GM12878 (cell line): ENCODE results near the gene HSD3B2. TPM values are rescaled to one million over a fixed set of nuclear protein-coding genes. Genes with fewer than 3 reads are reported as not detected.

Experiments
- ATAC-seq: fragments of 200-7000 bp; cut with Tn5 transposase; 3 replicates; pipeline ENCODE4 v1.9.1; 2020; ENCODE audit warnings: mild to moderate bottlenecking, moderate library complexity
- BruUV-seq: library from RNA; stranded (reverse); fragments of 400-500 nt; replicated peaks from 2 replicates; lab custom pipeline; 2021; lab: Mats Ljungman, UMichigan
- CTCF ChIA-PET: fragments of 300-600 bp; sonication (Branson Sonifier 250); formaldehyde crosslinking; extraction: SDS; loops from one replicate; lab custom pipeline; 2021; ENCODE audit warnings: inconsistent platforms; lab: Yijun Ruan, JAX
- POLR2A ChIA-PET: fragments of 350-600 bp; formaldehyde crosslinking; extraction: SDS; loops from one replicate; lab custom pipeline; 2021; ENCODE audit warnings: inconsistent platforms; lab: Charles Lee
- RAD21 ChIA-PET: fragments of 300-600 bp; sonication (Branson Sonifier 250); formaldehyde crosslinking; loops from one replicate; lab custom pipeline; 2023; ENCODE audit warnings: antibody characterized with exemption; ENCODE audit not compliant: unreplicated experiment; lab: Charles Lee
- SMC1A ChIA-PET: fragments of 300-600 bp; sonication (Branson Sonifier 250); formaldehyde crosslinking; loops from one replicate; lab custom pipeline; 2023; ENCODE audit not compliant: unreplicated experiment, uncharacterized antibody; lab: Charles Lee
- DNase-seq: peaks from one replicate; pipeline ENCODE4 v3.0.0-alpha.2; 2011; ENCODE audit warnings: low read depth, low spot score
- FAIRE-seq: peaks from 3 replicates; lab custom pipeline; 2011; peaks lifted over from hg19 to GRCh38; lab: Jason Lieb, UNC
- H2AFZ ChIP-seq: 2 replicates; pipeline ENCODE4 v1.6.0; 2011; ENCODE audit warnings: low read depth, low read length, control low read depth; ENCODE audit not compliant: control insufficient read depth
- H3K27ac ChIP-seq: 2 replicates; pipeline ENCODE4 v1.5.1; 2011; ENCODE audit warnings: control low read depth; ENCODE audit not compliant: control insufficient read depth, insufficient read depth
- H3K27me3 ChIP-seq, 2 experiments: replicated peaks in 1 of 2; 2 replicates each; pipeline versions ENCODE4 v1.6.0 to v1.6.1; 2011; ENCODE audit warnings: low read length in 1 of 2; ENCODE audit not compliant: control insufficient read depth in 2 of 2, insufficient read depth in 2 of 2
- H3K36me3 ChIP-seq, 2 experiments: 2 replicates each; pipeline ENCODE4 v1.5.1; 2011; ENCODE audit warnings: low read length in 1 of 2; ENCODE audit not compliant: control insufficient read depth in 2 of 2, insufficient read depth in 2 of 2
- H3K4me1 ChIP-seq: 2 replicates; pipeline ENCODE4 v1.6.1; 2011; ENCODE audit warnings: mild to moderate bottlenecking, low read length, moderate library complexity, mixed read lengths; ENCODE audit not compliant: control insufficient read depth, insufficient read depth
- H3K4me2 ChIP-seq: 2 replicates; pipeline ENCODE4 v1.6.0; 2011; ENCODE audit warnings: control low read depth; ENCODE audit not compliant: control insufficient read depth, insufficient read depth
- H3K4me3 ChIP-seq: fragments of 200-600 bp; sonication (generic); 2 replicates; pipeline ENCODE4 v1.5.1; 2016
- H3K79me2 ChIP-seq: 2 replicates; pipeline ENCODE4 v1.6.0; 2011; ENCODE audit warnings: low read length; ENCODE audit not compliant: control insufficient read depth, insufficient read depth
- H3K9ac ChIP-seq: 2 replicates; pipeline ENCODE4 v1.8.0; 2011; ENCODE audit warnings: low read length, control low read depth, mixed read lengths; ENCODE audit not compliant: control insufficient read depth, insufficient read depth
- H3K9me3 ChIP-seq: replicated peaks from 3 replicates; pipeline ENCODE4 v1.5.1; 2011; ENCODE audit warnings: mild to moderate bottlenecking, low read length; ENCODE audit not compliant: control insufficient read depth, insufficient read depth
- H4K20me1 ChIP-seq: 2 replicates; pipeline ENCODE4 v1.6.0; 2011; ENCODE audit not compliant: control insufficient read depth, insufficient read depth
- E4F1 ChIP-seq: fragments of 450-650 bp; IDR thresholded peaks from 2 replicates; pipeline ENCODE4 v1.6.1; 2018; ENCODE audit warnings: borderline replicate concordance, mild to moderate bottlenecking; ENCODE audit not compliant: partially characterized antibody
- HDAC2 ChIP-seq: fragments of 200-600 bp; sonication (generic); IDR thresholded peaks from 2 replicates; pipeline ENCODE4 v1.6.1; 2017
- POU2F2 ChIP-seq: IDR thresholded peaks from 3 replicates; pipeline ENCODE4 v1.6.1; 2011; ENCODE audit warnings: low read depth, mild to moderate bottlenecking, low read length, borderline replicate concordance
- RAD21 ChIP-seq: IDR thresholded peaks from 2 replicates; pipeline ENCODE4 v1.6.1; 2011; ENCODE audit warnings: mild to moderate bottlenecking, low read depth, low read length, moderate library complexity; ENCODE audit not compliant: insufficient read depth
- SIX5 ChIP-seq: IDR thresholded peaks from 2 replicates; pipeline ENCODE4 v1.6.1; 2011; ENCODE audit warnings: mild to moderate bottlenecking, low read depth, low read length, moderate library complexity; ENCODE audit not compliant: severe bottlenecking
- SMARCA5 ChIP-seq: fragments of 450-650 bp; IDR thresholded peaks from 2 replicates; pipeline ENCODE4 v1.6.1; 2017; ENCODE audit warnings: mild to moderate bottlenecking
- SP1 ChIP-seq: IDR thresholded peaks from one replicate; pipeline ENCODE4 v1.6.1; 2011; ENCODE audit warnings: low read depth, low read length
- SUPT20H ChIP-seq: IDR thresholded peaks from 2 replicates; pipeline ENCODE4 v1.6.1; 2011; ENCODE audit warnings: low read depth, mild to moderate bottlenecking, low read length, moderate library complexity, borderline replicate concordance; ENCODE audit not compliant: control insufficient read depth
- TARDBP ChIP-seq: IDR thresholded peaks from 2 replicates; pipeline ENCODE4 v1.6.1; 2016; ENCODE audit warnings: borderline replicate concordance
- TCF7 ChIP-seq: IDR thresholded peaks from 2 replicates; pipeline ENCODE4 v1.6.1; 2014; ENCODE audit warnings: antibody characterized with exemption, borderline replicate concordance
- YBX1 ChIP-seq: fragments of 450-650 bp; IDR thresholded peaks from 2 replicates; pipeline ENCODE4 v1.6.1; 2016; ENCODE audit warnings: antibody characterized with exemption
- ZBED1 ChIP-seq: IDR thresholded peaks from 2 replicates; pipeline ENCODE4 v1.6.1; 2016; ENCODE audit warnings: borderline replicate concordance
- ZBTB33 ChIP-seq: fragments of 450-650 bp; IDR thresholded peaks from 2 replicates; pipeline ENCODE4 v1.6.1; 2017; ENCODE audit warnings: mild to moderate bottlenecking
- ZNF24 ChIP-seq: fragments of 450-650 bp; IDR thresholded peaks from 2 replicates; pipeline ENCODE4 v1.6.1; 2017; ENCODE audit warnings: antibody characterized with exemption, mild to moderate bottlenecking
- WGBS: methylation state at CpG from one replicate; pipeline ENCODE4 v1.1.6; 2016; ENCODE audit warnings: low lambda C conversion rate; ENCODE audit not compliant: insufficient replicate concordance, insufficient coverage; ENCODE audit errors: missing lambda C conversion rate; 5-methylcytosine and 5-hydroxymethylcytosine counted together
- in situ Hi-C: fragments of 300-500 bp; cut with MboI; formaldehyde crosslinking; loops from 9 replicates; pipeline ENCODE4 v1.14.3; 2018; ENCODE audit warnings: mixed read lengths
- intact Hi-C: fragments of 100-400 bp; cut with micrococcal nuclease; formaldehyde crosslinking; loops from one replicate; pipeline ENCODE4 v1.14.2; 2022; ENCODE audit not compliant: unreplicated experiment
- polyA plus RNA-seq, 11 experiments: library from polyadenylated mRNA; depleted of rRNA in 4 of 11; unstranded in 6 of 11; stranded (reverse) in 5 of 11; fragments of >200 nt; fragmentation: Nextera tagmentation in 4 of 11; fragmentation: Illumina TruSeq in 1 of 11; extraction: Ambion mirVana in 4 of 11; extraction: Trizol in 1 of 11; gene quantifications; 1 replicate in 1 of 11; 2 replicates in 10 of 11; pipeline versions ENCODE4 v1.2.1 to v1.2.3, GENCODE V29; 2011 to 2016; ENCODE audit warnings: inconsistent platforms in 2 of 11, missing spikeins in 2 of 11, low read depth in 1 of 11
- total RNA-seq, 4 experiments: library from RNA; depleted of rRNA in 3 of 4; stranded (reverse); fragments of >200 nt in 3 of 4; fragmentation: Illumina TruSeq in 1 of 4; extraction: Trizol in 1 of 4; gene quantifications; 2 replicates each; pipeline versions ENCODE4 v1.2.1 to v1.2.3, GENCODE V29; 2013 to 2021
- TF ChIP-seq, protein P1 (sequence below): fragments of 450-650 bp; IDR thresholded peaks from 2 replicates; pipeline ENCODE4 v1.6.1; 2018; ENCODE audit warnings: mild to moderate bottlenecking, low read depth, moderate library complexity; ENCODE audit not compliant: partially characterized antibody

The HSD3B2 gene
- total and polyA plus RNA-seq, 10 of the 15 experiments (the other 5 are each of a cell fraction or from before 2014, with no cell fraction given), result 0.56 TPM; not detected in 9

DNA sequence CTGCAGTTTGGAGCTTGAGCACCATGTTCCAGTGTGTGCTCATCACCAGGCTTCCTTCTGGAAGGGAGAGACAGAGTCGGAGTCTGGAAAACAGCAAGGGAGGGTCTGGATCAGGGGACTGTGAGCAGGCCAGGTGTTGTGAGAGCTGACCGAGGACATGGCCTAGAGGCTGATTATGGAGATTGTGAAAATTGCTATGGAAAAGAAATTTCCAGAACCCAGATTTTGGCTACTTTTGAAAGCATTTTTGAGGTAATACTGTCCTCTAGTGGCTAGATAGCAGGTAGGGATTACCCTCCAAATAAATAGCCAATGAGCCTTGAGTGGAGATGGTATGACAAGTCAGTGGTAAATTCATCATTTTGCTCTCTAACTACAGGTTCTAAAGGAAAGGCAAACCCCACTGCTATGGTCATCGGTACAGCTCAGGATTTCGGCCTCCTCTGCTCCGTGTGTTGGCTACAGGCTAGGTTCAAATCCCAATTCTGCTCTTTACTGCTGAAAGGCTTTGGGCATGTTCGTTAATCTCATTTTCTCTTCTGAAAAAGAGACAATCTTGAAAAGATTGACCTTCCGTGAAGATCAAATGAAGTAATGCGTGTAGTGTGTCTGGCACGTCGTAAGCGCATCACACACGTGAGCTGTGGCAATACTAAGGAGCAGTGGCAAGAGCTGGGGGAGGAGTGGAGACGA lies 47.4 kb upstream of the HSD3B2 start (continued):
- TF ChIP-seq SP1 (no peak), E4F1 (no peak), TARDBP (no peak), SIX5 (no peak), RAD21 (peak; percentile 99), SMARCA5 (no peak)
- TF ChIP-seq, all 136 proteins: peak for 8

DNA sequence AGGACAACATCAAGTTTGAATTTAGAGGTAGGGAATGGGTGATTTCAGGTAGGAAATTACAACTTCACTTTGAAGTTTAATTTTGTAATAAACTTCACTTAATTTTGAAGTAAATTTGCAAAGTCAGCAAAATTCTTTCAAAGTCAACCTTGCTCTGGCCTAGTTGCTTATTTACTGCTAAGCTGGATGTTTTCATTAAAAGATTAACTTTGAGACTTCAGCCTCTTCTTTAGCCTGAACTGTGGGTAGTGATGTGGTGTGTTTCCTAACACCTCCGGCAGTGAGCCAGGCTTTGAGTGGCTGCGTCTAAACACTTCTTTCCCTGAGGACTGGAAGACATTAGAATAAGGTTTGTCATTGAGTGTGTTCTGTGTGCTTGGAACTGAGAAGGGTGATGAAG lies 46.4 kb upstream of the HSD3B2 start, which contains the start of gene HAO2:
HAO2 (plus strand) TSS at position 232 of the 400 bp plus-strand sequence. CDS start 12,301 bp downstream, outside the sequence.
- no peaks in the 10 kb centered on the region for H3K79me2 ChIP-seq
- ATAC-seq (no peak), FAIRE-seq (no peak), DNase-seq (no peak)
- no peak within 1 kb of the TSS for H3K27ac ChIP-seq
- H3K9me3 ChIP-seq, result no peaks in the 10 kb centered on the region
- WGBS, result 88% methylated on average over 2 of the region's 2 CpGs
- ChIA-PET CTCF (interaction anchor here (0.6 to 8.9 kb wide), 13 partner anchors 9 to 495 kb away, joined by 3 to 144 read pairs (median 14); no protein-coding TSS in a partner anchor), RAD21 (interaction anchor here (1.2 to 5.3 kb wide), 4 partner anchors 81 to 144 kb away, joined by 3 to 63 read pairs (median 38); no protein-coding TSS in a partner anchor), SMC1A (interaction anchor here (2.2 to 7.2 kb wide), 5 partner anchors 9 to 93 kb away, joined by 8 to 73 read pairs (median 57); no protein-coding TSS in a partner anchor), POLR2A (no interaction called here)
- H3K9ac ChIP-seq, result no peak within 1 kb of the TSS
- H3K4me3 ChIP-seq, result no peak within 1 kb of the TSS
- H4K20me1 ChIP-seq, result no peaks in the 10 kb centered on the region
- in situ Hi-C loops, result loop anchor here (5.0 kb wide), 1 partner anchor 81 kb away; no protein-coding TSS in a partner anchor
- no TSS peak for BruUV-seq
- intact Hi-C loops, result loop anchor here (5.0 to 10.0 kb wide), 3 partner anchors 141 to 1216 kb away; no protein-coding TSS in a partner anchor
- no peaks in the 10 kb centered on the region for H3K27me3 ChIP-seq
- H3K36me3 ChIP-seq, result no peaks in the 10 kb centered on the region
- H3K4me2 ChIP-seq, result no peak within 1 kb of the TSS
- no peak within 1 kb of the TSS for H2AFZ ChIP-seq
- H3K4me1 ChIP-seq, result peaks cover 5% of the 10 kb centered on the region; the same call in 1 of the 2 replicates
- TF ChIP-seq TCF7 (no peak), ZBED1 (no peak), POU2F2 (no peak), ZBTB33 (no peak), ZNF24 (no peak), SUPT20H (no peak), HDAC2 (no peak), YBX1 (no peak)
- TF ChIP-seq, protein P1, sequence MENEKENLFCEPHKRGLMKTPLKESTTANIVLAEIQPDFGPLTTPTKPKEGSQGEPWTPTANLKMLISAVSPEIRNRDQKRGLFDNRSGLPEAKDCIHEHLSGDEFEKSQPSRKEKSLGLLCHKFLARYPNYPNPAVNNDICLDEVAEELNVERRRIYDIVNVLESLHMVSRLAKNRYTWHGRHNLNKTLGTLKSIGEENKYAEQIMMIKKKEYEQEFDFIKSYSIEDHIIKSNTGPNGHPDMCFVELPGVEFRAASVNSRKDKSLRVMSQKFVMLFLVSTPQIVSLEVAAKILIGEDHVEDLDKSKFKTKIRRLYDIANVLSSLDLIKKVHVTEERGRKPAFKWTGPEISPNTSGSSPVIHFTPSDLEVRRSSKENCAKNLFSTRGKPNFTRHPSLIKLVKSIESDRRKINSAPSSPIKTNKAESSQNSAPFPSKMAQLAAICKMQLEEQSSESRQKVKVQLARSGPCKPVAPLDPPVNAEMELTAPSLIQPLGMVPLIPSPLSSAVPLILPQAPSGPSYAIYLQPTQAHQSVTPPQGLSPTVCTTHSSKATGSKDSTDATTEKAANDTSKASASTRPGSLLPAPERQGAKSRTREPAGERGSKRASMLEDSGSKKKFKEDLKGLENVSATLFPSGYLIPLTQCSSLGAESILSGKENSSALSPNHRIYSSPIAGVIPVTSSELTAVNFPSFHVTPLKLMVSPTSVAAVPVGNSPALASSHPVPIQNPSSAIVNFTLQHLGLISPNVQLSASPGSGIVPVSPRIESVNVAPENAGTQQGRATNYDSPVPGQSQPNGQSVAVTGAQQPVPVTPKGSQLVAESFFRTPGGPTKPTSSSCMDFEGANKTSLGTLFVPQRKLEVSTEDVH, result no peak
